ENCODE measurements around the gene STRN.

Gene STRN

DNA sequence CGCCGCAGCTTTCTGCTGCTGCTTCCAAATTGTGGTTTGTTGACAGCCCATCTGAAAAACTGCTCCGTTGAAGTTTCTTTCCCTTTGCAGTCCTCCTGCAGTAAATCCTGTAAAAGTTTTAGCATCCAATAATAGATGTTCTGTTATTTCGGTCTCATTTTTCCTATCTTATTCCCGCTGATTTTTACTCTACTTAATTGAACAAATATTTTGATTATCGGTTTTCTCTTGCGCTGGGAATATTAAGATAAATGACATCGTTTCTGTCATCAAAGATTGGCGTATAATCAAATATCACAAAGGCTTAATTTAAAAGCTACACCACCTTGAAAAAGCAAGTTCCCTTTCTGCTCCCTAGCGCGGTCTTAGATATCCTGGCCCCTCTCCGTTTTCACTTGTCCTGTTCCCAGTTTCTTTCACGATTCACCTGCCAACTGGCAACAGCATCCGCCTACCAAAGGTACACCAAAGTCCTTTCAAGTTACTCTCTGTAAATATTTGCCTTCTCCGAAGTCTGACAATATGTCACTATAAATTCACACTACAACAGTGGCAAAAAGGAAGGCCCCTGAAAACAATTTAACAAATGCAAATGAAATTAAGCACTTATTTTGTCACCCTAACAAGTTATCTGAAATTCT, 1.0 kb upstream of the STRN start:
- peak; percentile 16 for DNase-seq (ENCODE audit: low read depth)
- H3K4me3 ChIP-seq (ENCODE audit: low read depth, low read length), result peak overlapping the region; percentile 76
- TF ChIP-seq, protein P1, sequence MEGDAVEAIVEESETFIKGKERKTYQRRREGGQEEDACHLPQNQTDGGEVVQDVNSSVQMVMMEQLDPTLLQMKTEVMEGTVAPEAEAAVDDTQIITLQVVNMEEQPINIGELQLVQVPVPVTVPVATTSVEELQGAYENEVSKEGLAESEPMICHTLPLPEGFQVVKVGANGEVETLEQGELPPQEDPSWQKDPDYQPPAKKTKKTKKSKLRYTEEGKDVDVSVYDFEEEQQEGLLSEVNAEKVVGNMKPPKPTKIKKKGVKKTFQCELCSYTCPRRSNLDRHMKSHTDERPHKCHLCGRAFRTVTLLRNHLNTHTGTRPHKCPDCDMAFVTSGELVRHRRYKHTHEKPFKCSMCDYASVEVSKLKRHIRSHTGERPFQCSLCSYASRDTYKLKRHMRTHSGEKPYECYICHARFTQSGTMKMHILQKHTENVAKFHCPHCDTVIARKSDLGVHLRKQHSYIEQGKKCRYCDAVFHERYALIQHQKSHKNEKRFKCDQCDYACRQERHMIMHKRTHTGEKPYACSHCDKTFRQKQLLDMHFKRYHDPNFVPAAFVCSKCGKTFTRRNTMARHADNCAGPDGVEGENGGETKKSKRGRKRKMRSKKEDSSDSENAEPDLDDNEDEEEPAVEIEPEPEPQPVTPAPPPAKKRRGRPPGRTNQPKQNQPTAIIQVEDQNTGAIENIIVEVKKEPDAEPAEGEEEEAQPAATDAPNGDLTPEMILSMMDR (IDR thresholded peaks at IDR 0.05; ENCODE audit: low read depth, low read length), result no peak
- TF ChIP-seq, protein P2, sequence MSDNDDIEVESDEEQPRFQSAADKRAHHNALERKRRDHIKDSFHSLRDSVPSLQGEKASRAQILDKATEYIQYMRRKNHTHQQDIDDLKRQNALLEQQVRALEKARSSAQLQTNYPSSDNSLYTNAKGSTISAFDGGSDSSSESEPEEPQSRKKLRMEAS (IDR thresholded peaks at IDR 0.05; ENCODE audit: low read depth, low read length), result no peak
- no peak for TF ChIP-seq MYC (IDR thresholded peaks at IDR 0.05; ENCODE audit: low read depth, low read length)
- TF ChIP-seq POLR2A (IDR thresholded peaks at IDR 0.05; ENCODE audit: extremely low read depth, insufficient read length), result no peak

DNA sequence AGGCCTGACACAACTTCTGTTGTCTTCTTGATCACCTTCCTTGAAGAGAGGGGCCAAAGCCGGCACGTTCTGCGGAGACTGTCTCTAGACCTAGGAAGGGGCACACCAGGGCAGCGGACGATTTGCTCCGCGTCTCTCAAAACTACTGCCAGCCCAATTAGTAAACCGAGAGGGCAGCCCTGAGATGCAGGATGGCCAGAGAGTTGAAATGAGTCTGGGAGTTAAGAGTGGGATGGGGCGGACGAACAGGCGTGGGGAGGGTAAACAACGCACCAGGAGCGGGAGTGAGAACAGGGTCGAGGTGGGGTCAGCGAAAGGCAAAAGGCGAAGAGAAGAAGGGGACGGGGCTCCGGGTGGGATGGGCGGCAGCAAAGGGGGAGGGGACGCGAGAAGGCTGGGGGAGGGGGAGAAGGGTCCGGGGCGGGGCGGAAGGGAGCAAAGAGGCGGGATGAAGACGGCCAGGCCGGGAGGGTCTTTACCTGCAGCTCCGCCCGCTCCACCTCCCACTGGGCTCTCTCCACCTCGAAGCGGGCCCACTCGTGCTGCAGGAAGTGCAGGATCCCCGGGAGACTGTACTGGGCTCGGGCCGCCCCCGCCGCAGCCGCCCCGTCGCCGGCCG, 476 bp downstream of the STRN start:
- no peak for TF ChIP-seq POLR2A (IDR thresholded peaks at IDR 0.05; ENCODE audit: extremely low read depth, insufficient read length)
- H3K4me3 ChIP-seq (ENCODE audit: low read depth, low read length), result peak overlapping the region; percentile 84
- peak; percentile 68 for DNase-seq (ENCODE audit: low read depth)

DNA sequence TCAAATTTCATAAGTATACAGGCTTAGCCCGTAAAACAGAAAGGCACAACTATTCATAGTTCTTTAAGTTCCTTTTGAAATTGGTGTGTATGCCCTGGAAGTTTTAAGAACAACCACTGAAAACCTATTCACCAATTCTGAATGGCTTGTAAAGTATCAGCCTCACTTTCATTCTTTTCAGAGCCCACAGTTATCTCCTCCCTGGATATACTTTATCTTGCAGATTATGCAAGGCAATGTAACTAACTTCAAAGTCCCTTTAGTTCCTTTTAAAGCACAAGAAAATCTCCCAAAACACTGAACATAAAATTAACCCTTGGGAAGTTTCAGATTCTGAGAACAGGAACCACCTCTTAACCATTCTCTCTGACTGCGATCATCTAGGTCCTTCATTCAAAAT, 1.1 kb downstream of the STRN start:
- H3K4me3 ChIP-seq (ENCODE audit: low read depth, low read length), result peak overlapping the region; percentile 84
- TF ChIP-seq MYC (IDR thresholded peaks at IDR 0.05; ENCODE audit: low read depth, low read length), result no peak
- TF ChIP-seq, protein P2 (IDR thresholded peaks at IDR 0.05; ENCODE audit: low read depth, low read length), result no peak
- no peak for TF ChIP-seq POLR2A (IDR thresholded peaks at IDR 0.05; ENCODE audit: extremely low read depth, insufficient read length)
- TF ChIP-seq, protein P1 (IDR thresholded peaks at IDR 0.05; ENCODE audit: low read depth, low read length), result no peak
- DNase-seq (ENCODE audit: low read depth), result no peak

DNA sequence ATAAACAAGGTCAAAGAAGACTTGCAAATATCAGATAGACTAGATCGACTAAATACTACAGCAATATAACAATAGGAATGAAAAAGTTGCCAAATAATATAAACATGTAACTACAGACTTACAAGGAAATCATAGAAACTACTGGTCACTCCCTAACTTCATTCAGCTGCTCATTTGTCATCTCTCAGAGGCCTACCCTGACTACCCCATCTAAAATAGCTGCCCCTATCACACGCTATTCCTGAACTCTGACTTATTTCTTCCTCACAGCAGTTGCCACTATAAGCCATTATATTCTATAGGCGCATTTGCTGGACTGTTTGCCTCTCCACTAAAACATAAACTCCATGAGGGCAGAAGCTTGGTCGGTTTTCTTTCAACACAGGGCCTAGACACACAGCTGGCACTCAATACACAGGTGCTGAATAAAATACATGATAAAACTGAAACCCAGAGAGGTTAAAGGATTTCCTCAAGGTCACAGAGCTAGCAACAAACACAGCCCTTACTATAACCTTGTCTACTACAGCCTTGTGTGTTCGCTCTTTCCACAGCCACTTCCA, 1.8 kb downstream of the STRN start:
- no peak for DNase-seq (ENCODE audit: low read depth)
- TF ChIP-seq POLR2A (IDR thresholded peaks at IDR 0.05; ENCODE audit: extremely low read depth, insufficient read length) (no peak), MYC (IDR thresholded peaks at IDR 0.05; ENCODE audit: low read depth, low read length) (no peak)
- TF ChIP-seq, protein P1 (IDR thresholded peaks at IDR 0.05; ENCODE audit: low read depth, low read length), result no peak
- TF ChIP-seq, protein P2 (IDR thresholded peaks at IDR 0.05; ENCODE audit: low read depth, low read length), result no peak
- H3K4me3 ChIP-seq (ENCODE audit: low read depth, low read length), result peak overlapping the region; percentile 84

DNA sequence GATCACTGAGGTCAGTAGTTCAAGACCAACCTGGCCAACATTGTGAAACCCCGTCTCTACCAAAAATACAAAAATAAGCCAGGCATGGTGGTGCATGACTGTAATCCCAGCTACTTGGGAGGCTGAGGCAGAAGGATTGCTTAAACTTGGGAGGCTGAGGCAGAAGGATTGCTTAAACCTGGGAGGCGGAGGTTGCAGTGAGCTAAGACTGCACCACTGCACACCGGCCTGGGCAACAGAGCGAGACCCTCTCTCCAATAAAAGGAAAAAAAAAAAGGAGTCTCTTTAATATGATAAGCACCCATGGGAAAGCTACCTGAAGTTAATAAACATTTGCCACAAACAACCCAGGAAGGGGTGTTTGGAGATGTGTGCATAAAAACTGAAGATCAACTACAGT, 2.6 kb downstream of the STRN start:
- TF ChIP-seq MYC (IDR thresholded peaks at IDR 0.05; ENCODE audit: low read depth, low read length) (no peak), POLR2A (IDR thresholded peaks at IDR 0.05; ENCODE audit: extremely low read depth, insufficient read length) (no peak)
- TF ChIP-seq, protein P2 (IDR thresholded peaks at IDR 0.05; ENCODE audit: low read depth, low read length), result no peak
- TF ChIP-seq, protein P1 (IDR thresholded peaks at IDR 0.05; ENCODE audit: low read depth, low read length), result no peak
- DNase-seq (ENCODE audit: low read depth), result no peak
- H3K4me3 ChIP-seq (ENCODE audit: low read depth, low read length), result no peak overlapping the region

DNA sequence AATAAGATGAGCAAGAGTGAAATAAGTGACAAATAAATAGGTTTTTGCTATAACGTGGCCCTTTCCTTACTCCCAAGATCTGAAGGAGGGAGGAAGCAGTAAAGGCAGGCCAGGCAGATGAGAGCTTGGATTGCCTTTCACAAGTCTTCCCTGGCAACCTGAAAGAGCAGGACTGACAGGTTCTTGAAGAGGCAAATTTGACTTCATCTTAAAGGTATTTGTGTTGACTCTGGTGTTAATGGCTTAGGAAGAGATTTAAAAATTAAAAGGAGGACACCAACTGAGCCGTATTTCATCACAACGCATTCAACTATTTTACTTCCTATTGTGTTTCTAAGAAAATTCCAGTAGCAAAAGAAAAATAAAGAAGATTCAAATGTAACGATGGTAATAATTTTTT, 3.2 kb downstream of the STRN start:
- no peak for DNase-seq (ENCODE audit: low read depth)
- TF ChIP-seq, protein P2 (IDR thresholded peaks at IDR 0.05; ENCODE audit: low read depth, low read length), result no peak
- TF ChIP-seq MYC (IDR thresholded peaks at IDR 0.05; ENCODE audit: low read depth, low read length) (no peak), POLR2A (IDR thresholded peaks at IDR 0.05; ENCODE audit: extremely low read depth, insufficient read length) (no peak)
- TF ChIP-seq, protein P1 (IDR thresholded peaks at IDR 0.05; ENCODE audit: low read depth, low read length), result no peak
- no peak overlapping the region for H3K4me3 ChIP-seq (ENCODE audit: low read depth, low read length)

All from NB4 (cell line).